Effector CD8-positive, alpha-beta T cell (primary cell): ENCODE data around the gene CELF2.

Source experiments
- DNase-seq: peaks from one replicate; lab custom pipeline; 2025; lab: John Stamatoyannopoulos, UW

The CELF2 gene

DNA sequence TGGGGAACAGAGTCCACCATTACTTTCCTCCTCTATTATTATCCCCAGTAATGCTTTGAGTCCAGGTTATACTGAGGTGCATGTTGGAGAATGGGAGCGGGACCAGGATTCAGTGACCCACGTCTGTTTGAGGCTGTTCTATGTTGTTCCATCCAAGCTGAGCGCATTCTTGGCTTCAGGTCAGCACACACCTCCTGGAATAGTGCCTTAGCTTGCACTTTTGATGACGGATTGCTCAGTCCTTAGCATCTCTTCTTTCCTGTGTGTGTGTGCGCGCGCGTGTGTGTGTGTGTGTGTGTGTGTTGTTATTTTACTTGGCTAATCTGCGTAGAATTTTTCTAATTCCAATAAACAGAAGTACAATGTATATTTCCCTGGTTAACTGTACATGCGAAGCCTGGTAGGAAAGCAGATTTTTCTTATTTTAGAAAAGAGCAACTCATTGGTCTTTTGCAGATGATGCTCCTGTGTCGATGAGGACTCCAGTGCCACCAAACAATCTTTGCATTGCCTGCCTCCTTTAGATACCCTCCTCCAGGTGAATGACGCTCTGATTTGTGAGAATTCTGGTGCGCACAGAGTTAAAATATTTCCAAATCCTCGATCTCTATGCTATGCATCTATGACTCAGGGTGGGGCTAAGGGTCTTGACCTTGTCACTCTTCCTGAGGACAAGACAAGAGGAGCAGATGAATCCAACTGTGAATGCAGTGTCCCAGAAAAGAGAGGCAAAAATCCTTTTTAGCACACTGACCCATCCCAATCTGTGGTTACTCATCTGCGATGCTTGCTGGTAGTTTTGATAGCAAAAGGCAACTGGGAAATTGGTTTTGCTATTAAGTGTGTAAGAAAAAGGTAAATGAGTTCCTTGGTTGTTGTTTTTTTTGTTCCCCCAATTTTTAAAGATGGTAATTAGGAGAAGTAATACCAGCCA lies 13.3 kb upstream of the CELF2 start:
- no peak for DNase-seq

DNA sequence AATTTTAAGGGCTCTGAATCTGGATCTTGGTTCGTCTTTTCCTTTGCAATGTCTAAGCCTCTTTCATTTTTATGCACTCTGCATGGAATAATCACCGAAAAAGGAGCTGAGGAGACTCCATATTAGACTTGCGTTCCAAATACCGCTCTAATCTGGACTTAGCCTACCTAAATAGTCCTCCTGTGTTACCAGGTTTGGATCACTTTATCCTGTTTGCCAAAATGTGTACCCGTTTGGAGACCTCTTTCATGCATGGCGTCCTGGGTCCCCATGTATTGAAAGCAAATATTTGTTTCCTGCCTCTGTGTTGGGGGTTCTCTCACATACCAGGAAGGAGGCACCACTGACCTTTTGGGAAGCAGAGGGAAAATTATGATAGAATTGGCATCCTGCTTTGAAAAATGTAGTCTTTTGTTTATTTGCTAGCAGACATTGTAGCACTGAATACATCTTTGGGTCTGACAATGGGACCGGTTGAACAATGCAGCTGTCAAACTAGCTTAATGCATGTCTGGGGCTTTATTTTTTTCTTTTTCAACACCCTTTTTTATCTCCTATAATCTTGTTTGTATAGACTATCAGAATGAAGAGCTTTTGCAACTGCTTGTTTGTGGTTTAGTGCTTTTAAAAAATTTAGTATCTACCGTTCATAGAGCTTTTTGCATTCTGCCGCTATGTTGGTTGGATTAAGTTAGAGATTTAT lies 11.8 kb upstream of the CELF2 start:
- DNase-seq, result no peak

GRCh38 chr10:11006428-11006825 lies 11.2 kb upstream of the CELF2 start:
- DNase-seq, result no peak

GRCh38 chr10:11007476-11008020 lies 10.1 kb upstream of the CELF2 start:
- DNase-seq, result no peak

DNA sequence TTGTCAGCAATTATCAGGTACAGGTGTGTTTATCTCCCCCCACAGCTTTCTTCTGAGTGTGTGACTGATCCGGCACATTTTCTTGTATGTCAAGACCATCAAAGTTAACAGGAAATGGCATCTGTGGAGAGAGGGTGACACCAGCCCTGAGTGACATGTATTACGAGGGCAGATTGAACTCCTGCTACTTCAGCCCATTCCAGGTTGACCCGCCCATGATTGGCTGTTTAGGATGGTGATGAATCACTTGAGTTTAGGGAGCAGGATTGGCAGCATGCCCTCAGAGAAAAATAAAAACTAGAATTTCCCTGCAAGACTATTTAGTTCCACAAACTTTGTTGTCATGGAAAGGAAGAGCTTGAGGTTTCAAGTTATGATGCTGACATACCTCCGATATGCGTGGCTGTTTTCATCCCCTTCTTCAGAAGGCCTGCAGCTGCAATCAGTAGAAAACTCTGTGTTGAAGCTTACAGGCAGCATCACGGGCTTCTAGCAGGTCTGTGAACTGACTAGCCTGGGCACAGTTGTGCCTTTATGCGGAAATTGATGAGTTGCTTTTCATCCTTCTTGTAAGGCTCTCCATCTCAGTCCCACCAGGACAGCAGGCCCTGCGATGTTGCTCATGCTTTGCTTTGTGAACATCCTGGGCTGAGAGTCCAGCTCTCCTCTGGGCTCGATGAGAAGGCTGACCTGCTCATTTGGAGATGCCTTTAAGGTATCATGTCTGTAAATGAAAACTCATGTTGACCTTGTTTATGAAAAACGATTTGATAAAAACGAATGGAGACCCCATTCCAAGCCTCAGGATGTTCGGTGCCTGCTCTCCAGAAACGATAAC lies 8.0 kb upstream of the CELF2 start:
- no peak for DNase-seq

GRCh38 chr10:11010582-11010981 lies 7.1 kb upstream of the CELF2 start:
- no peak for DNase-seq

DNA sequence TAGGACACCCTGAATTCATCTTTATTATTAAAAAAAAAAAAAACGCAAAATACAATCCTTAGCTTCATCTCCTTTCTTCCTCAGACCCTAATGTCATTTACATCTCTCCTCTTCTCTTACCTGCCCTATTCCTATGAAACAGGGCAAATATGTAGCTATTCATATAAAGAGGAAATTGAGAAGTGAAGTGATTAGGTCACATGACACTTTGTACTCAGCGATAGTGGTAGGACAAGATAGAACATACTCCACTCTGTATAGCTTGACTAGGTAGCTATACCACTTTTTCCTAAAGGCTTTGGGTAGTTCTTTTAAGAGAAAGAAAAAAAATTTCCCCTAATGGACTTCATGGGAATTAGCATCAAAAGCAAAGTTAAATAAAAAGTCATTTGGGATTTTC lies 6.2 kb upstream of the CELF2 start:
- DNase-seq, result no peak

DNA sequence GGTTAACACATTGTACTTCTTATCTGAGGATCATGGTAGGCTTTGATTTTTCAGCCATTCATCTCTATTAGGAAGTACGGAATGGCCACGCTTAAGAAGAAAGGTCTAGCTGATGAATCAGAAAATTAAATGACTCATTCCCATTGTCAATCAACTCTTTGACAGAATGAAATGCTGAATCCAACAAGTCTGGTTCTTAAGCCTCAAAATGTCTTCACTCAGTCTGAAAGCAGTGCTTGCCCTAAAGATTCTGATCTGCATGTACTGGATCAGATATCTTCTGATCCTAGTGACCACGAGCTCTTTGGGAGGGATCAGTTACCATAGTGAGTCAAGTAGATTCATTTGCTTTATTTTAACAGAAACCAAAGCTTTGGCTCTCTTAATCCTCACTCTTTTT lies 5.7 kb upstream of the CELF2 start:
- no peak for DNase-seq

- no peak for DNase-seq
These were observed 5.0 kb upstream of the CELF2 start for GRCh38 chr10:11012421-11013295.

GRCh38 chr10:11013836-11014235 lies 3.8 kb upstream of the CELF2 start:
- no peak for DNase-seq

DNA sequence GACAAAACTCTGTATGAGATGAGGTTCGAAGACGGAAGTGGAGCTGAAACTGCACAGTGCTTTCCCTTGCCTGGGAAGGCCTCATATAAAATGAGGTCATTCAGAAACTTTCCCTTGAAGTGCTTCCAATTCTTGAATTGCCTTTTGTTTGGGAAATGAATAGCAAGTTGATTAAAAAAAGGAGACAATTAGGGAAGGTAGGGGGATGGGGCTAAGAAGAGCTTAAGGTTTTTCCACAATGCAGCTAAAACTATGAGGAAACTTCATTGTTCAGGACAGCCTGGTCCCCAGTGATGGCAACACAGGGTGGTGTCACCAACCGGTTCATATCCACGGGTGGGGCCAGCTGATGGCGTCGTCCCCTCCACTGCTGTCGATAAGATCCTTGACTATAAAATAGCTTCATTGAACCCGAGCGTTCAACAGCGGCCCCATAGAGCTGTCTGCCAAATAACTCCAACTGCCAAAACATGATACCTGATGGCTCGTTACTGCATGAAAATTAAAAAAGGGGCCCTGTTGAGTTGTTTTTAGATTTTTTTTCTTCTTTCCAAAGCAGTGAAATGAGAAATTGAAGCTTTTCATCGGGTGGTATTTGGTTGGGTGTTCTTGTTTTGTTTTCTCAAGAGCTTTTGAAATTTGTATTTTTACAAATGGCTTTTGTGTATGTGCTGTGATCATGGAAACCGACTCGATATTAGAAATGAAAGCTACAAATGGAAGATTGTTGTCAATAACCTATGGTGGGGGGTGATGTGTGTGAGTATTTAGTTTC lies 2.8 kb upstream of the CELF2 start:
- no peak for DNase-seq

- DNase-seq, result no peak
These were observed 2.2 kb upstream of the CELF2 start for GRCh38 chr10:11015446-11015934.

GRCh38 chr10:11017000-11017569 lies 587 bp upstream of the CELF2 start:
- DNase-seq, result no peak

- DNase-seq, result no peak
These were observed 765 bp downstream of the CELF2 start for GRCh38 chr10:11018432-11018841.

GRCh38 chr10:11018855-11019631 lies 1.4 kb downstream of the CELF2 start:
- DNase-seq, result no peak

- no peak for DNase-seq
These were observed 2.3 kb downstream of the CELF2 start for GRCh38 chr10:11019724-11020547.

- no peak for DNase-seq
These were observed 2.9 kb downstream of the CELF2 start for GRCh38 chr10:11020548-11020942.

DNA sequence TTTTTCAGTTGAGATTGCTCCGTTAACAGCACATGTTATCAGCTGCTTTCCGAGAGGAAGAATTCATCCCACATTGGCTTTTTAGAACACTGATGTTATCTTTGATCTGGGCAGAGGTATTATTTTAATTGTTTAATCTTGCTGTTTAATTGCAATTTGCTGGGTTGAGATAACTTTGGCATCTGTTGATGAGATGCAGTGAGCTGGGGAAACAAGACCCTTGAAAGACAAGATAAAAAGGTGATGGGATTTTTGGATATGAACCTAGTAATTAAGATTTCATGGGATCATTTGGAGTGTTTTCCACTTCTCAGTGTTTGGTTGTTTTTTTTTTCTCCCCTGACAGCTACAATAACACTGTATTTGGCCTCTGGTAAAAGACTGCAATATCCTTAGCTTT lies 4.5 kb downstream of the CELF2 start:
- DNase-seq, result no peak
